ENCODE measurements around the gene PARVB. TPM values are rescaled to one million over a fixed set of nuclear protein-coding genes. Genes with fewer than 3 reads are reported as not detected.

PARVB gene
- total RNA-seq, 6 experiments from 2014 or later, result 36.5 to 44.2 (median 38.9) TPM

DNA sequence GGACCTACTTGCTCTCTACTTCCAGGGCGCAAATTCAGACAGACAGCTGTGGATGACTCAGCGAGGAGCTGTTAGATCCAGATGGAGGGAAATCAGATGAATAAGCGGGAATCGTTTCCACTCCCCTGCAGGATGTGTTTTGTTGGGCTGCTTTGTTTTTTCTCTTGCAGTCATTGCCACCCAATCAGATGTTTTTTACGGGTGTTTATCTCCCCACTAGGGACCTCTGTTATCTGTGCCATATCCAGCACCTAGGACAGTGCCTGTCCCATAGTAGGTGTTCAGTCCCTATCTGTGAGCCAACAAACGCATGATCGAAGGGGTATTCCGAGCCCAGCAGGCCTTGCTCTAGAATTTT, 105.5 kb downstream of the PARVB start:
- peaks cover 6% of the 10 kb centered on the region; the same call in 1 of the 2 replicates for H3K9me3 Mint-ChIP-seq
- H3K4me3 Mint-ChIP-seq, result no peak overlapping the region
- H3K27me3 Mint-ChIP-seq (ENCODE audit: insufficient read depth), result no peaks in the 10 kb centered on the region
- no peak overlapping the region for H3K27ac Mint-ChIP-seq
- H3K36me3 Mint-ChIP-seq (ENCODE audit: low read depth), result peaks cover 34% of the 10 kb centered on the region
- TF ChIP-seq, protein P1, sequence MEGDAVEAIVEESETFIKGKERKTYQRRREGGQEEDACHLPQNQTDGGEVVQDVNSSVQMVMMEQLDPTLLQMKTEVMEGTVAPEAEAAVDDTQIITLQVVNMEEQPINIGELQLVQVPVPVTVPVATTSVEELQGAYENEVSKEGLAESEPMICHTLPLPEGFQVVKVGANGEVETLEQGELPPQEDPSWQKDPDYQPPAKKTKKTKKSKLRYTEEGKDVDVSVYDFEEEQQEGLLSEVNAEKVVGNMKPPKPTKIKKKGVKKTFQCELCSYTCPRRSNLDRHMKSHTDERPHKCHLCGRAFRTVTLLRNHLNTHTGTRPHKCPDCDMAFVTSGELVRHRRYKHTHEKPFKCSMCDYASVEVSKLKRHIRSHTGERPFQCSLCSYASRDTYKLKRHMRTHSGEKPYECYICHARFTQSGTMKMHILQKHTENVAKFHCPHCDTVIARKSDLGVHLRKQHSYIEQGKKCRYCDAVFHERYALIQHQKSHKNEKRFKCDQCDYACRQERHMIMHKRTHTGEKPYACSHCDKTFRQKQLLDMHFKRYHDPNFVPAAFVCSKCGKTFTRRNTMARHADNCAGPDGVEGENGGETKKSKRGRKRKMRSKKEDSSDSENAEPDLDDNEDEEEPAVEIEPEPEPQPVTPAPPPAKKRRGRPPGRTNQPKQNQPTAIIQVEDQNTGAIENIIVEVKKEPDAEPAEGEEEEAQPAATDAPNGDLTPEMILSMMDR (IDR thresholded peaks at IDR 0.05), result no peak
- peaks cover 6% of the 10 kb centered on the region; the same call in 1 of the 2 replicates for H3K4me1 Mint-ChIP-seq (ENCODE audit: low read depth)
- no peak for DNase-seq

DNA sequence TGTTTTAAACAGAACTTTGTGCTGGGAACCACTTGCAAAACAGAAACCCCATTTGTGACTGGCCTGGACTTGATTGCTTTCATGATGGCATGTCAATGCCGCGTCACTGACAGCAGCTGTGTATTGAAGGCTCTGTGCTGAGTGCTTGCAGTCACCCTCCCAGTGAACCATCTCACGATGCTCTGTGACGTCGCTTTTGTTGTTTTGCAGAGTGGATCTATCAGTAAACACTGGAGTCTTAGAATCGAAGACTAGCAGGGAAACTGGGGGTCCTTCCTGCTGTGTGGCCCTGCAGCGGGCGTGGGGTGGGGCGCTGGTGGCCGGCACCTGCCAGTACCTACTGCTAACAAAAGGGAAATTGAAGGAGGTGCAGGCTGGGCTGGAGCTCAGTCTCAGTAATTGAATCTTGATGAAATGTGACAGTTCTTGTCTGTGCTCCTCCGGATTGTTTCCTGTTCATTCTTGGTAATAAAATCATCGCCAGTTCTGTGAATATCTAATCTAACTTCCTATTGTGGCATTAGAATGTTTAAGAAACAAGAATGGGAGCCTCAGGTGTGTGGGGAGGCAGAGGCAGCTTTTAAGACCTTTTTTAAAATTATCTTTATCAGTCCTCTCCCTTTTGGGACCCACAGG, 106.1 kb downstream of the PARVB start:
- Mint-ChIP-seq H3K36me3 (ENCODE audit: low read depth) (peaks cover 28% of the 10 kb centered on the region), H3K9me3 (peaks cover 6% of the 10 kb centered on the region; the same call in 1 of the 2 replicates), H3K27ac (no peak overlapping the region), H3K27me3 (ENCODE audit: insufficient read depth) (no peaks in the 10 kb centered on the region), H3K4me3 (no peak overlapping the region), H3K4me1 (ENCODE audit: low read depth) (peaks cover 6% of the 10 kb centered on the region; the same call in 1 of the 2 replicates)
- TF ChIP-seq, protein P1 (IDR thresholded peaks at IDR 0.05), result no peak
- DNase-seq, result no peak

DNA sequence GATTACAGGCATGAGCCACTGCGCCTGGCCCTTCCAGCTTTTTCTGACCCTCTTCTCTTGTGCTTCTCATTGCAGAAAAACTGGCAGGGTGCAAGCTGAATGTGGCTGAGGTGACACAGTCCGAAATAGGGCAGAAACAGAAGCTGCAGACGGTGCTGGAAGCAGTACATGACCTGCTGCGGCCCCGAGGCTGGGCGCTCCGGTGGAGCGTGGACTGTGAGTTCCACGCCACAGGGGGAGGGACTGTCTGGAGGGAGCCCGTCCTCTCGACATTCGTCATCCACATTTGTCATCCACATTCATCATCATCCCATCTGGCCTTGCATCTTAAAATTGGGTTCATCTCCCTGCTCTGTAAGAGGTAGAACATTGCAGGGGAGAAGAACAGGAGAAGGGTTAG, 107.3 kb downstream of the PARVB start:
- Mint-ChIP-seq H3K27ac (no peak overlapping the region), H3K9me3 (peaks cover 9% of the 10 kb centered on the region), H3K4me1 (ENCODE audit: low read depth) (peaks cover 6% of the 10 kb centered on the region; the same call in 1 of the 2 replicates), H3K36me3 (ENCODE audit: low read depth) (peaks cover 28% of the 10 kb centered on the region), H3K4me3 (no peak overlapping the region), H3K27me3 (ENCODE audit: insufficient read depth) (no peaks in the 10 kb centered on the region; the same call in 1 of the 2 replicates)
- TF ChIP-seq, protein P1 (IDR thresholded peaks at IDR 0.05), result no peak
- no peak for DNase-seq

DNA sequence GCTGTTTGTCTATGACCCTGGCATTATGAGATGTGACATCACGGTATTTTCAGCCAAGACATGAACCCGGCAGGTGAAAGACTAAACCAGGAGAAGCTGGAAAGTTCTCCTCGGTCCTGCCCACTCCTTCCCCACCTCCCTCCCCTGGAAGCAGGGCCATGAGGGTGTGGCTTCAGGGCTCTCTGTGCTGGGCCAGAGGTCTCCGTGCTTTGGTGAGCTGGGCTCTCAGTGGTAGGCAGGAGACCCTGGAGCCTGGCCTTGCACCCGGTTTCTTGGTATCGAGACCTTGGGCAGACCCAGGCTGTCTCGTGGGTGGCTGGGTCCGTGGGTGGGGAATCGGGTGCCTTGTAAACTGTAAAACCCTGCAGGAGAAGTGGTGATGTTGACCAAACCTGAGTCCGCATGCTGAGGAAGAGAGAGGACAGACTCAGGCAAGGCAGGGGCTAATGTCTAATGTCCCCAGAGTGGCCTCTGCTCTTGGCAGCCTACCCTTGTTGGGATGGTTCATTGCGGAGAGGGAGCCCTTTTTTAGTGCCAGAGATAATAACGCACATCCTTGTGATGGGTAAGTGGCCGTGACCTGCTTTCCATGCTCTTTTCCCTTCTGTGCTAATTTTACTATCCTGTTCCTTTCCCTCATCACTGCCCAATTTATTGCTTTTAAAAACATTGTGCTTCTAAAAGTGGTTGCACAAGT, 108.0 kb downstream of the PARVB start:
- Mint-ChIP-seq H3K36me3 (ENCODE audit: low read depth) (peaks cover 28% of the 10 kb centered on the region), H3K4me1 (ENCODE audit: low read depth) (peaks cover 6% of the 10 kb centered on the region; the same call in 1 of the 2 replicates), H3K27ac (no peak overlapping the region), H3K27me3 (ENCODE audit: insufficient read depth) (no peaks in the 10 kb centered on the region; the same call in 1 of the 2 replicates), H3K9me3 (peaks cover 12% of the 10 kb centered on the region), H3K4me3 (no peak overlapping the region)
- DNase-seq, result no peak
- TF ChIP-seq, protein P1 (IDR thresholded peaks at IDR 0.05), result no peak

DNA sequence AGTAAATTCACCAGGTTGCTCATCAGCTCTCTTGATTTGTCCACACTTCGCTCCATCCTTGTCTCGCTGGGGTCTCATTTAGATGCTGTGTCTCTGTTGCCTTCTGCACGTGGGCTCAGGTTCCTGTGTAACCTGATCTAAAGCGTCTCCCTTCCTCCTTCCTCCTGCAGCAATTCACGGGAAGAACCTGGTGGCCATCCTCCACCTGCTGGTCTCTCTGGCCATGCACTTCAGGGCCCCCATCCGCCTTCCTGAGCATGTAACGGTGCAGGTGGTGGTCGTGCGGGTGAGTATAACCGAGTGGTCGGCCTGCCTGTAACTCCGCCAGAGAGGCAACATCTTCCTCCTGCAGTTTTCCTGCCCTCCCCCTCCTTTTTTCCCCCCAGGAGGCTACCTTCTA, 108.6 kb downstream of the PARVB start:
- H3K27ac Mint-ChIP-seq, result no peak overlapping the region
- TF ChIP-seq, protein P1 (IDR thresholded peaks at IDR 0.05), result no peak

More for the DNA sequence above, 108.6 kb downstream of the PARVB start:
- peaks cover 6% of the 10 kb centered on the region; the same call in 1 of the 2 replicates for H3K4me1 Mint-ChIP-seq (ENCODE audit: low read depth)
- H3K27me3 Mint-ChIP-seq (ENCODE audit: insufficient read depth), result no peaks in the 10 kb centered on the region; the same call in 1 of the 2 replicates
- peaks cover 28% of the 10 kb centered on the region for H3K36me3 Mint-ChIP-seq (ENCODE audit: low read depth)
- no peak for DNase-seq
- no peak overlapping the region for H3K4me3 Mint-ChIP-seq
- peaks cover 18% of the 10 kb centered on the region for H3K9me3 Mint-ChIP-seq

Data from HFFc6 (cell line).